K562 (cell line): Measurements from ENCODE around the gene ZSCAN5C. TPM values are rescaled to one million over a fixed set of nuclear protein-coding genes. Genes with fewer than 3 reads are reported as not detected.

Experiments
- DACH1 ChIP-seq: fragments of 450-650 bp; IDR thresholded peaks from 2 replicates; pipeline ENCODE4 v1.6.1; 2018; ENCODE audit not compliant: partially characterized antibody
- HLTF ChIP-seq: fragments of 450-650 bp; IDR thresholded peaks from 2 replicates; pipeline ENCODE4 v1.6.1; 2016
- HMGN3 ChIP-seq: IDR thresholded peaks from 2 replicates; pipeline ENCODE4 v1.6.1; 2011; ENCODE audit warnings: borderline replicate concordance, low read depth, mild to moderate bottlenecking, mixed read lengths, low read length; ENCODE audit not compliant: insufficient read length; ENCODE audit errors: extremely low read depth
- ILK ChIP-seq: fragments of 450-650 bp; IDR thresholded peaks from 2 replicates; pipeline ENCODE4 v1.6.1; 2016; ENCODE audit warnings: missing genetic modification characterization, low read depth, mild to moderate bottlenecking, missing compliant biosample characterization, moderate library complexity, borderline replicate concordance
- KDM5B ChIP-seq: fragments of 200-600 bp; sonication (generic); IDR thresholded peaks from 2 replicates; pipeline ENCODE4 v1.6.1; 2012; ENCODE audit warnings: low read depth, mild to moderate bottlenecking, moderate library complexity, low read length, control low read depth, inconsistent platforms; ENCODE audit not compliant: insufficient replicate concordance
- NR3C1 ChIP-seq: sonication (generic); formaldehyde crosslinking; IDR thresholded peaks from 2 replicates; pipeline ENCODE4 v1.8.1; 2022; ENCODE audit warnings: missing genetic modification reagents
- RAD21 ChIP-seq, 2 experiments: fragments of 250-450 bp in 1 of 2; fragments of 450-650 bp in 1 of 2; sonication (Bioruptor Pico) in 1 of 2; formaldehyde crosslinking in 1 of 2; IDR thresholded peaks in 1 of 2; conservative IDR thresholded peaks in 1 of 2; 2 replicates each; pipeline versions ENCODE4 v1.4.0 to v1.8.0; 2020 to 2022; ENCODE audit warnings: mild to moderate bottlenecking in 2 of 2, moderate library complexity in 1 of 2
- TCF3 ChIP-seq: sonication (generic); formaldehyde crosslinking; IDR thresholded peaks from 2 replicates; pipeline ENCODE4 v1.4.0; 2020; ENCODE audit warnings: mild to moderate bottlenecking, missing genetic modification reagents
- ZBTB33 ChIP-seq: sonication (generic); formaldehyde crosslinking; IDR thresholded peaks from 2 replicates; pipeline ENCODE4 v1.8.1; 2023; ENCODE audit warnings: mild to moderate bottlenecking, missing genetic modification reagents
- ZFPM2 ChIP-seq: fragments of 250-450 bp; sonication (Bioruptor Pico); IDR thresholded peaks from 2 replicates; pipeline ENCODE4 v1.5.1; 2022; ENCODE audit warnings: mild to moderate bottlenecking
- ZKSCAN1 ChIP-seq: fragments of 150-350 bp; IDR thresholded peaks from 2 replicates; pipeline ENCODE4 v1.6.1; 2016; ENCODE audit warnings: low read depth, low read length
- ZNF263 ChIP-seq: sonication (generic); formaldehyde crosslinking; IDR thresholded peaks from 2 replicates; pipeline ENCODE4 v1.8.0; 2022; ENCODE audit warnings: mild to moderate bottlenecking, missing genetic modification reagents, borderline replicate concordance
- ZNF280A ChIP-seq: fragments of 450-650 bp; IDR thresholded peaks from 2 replicates; pipeline ENCODE4 v1.6.1; 2018; ENCODE audit warnings: mild to moderate bottlenecking, low read depth; ENCODE audit not compliant: partially characterized antibody
- ZNF316 ChIP-seq: fragments of 450-650 bp; IDR thresholded peaks from 2 replicates; pipeline ENCODE4 v1.6.1; 2016
- polyA plus RNA-seq, 8 experiments: library from polyadenylated mRNA; depleted of rRNA in 4 of 8; stranded (reverse) in 5 of 8; unstranded in 3 of 8; fragments of >200 nt; fragmentation: Nextera tagmentation in 2 of 8; fragmentation: Illumina TruSeq in 1 of 8; extraction: Ambion mirVana in 2 of 8; extraction: Trizol in 1 of 8; gene quantifications; 2 replicates each; pipeline versions ENCODE4 v1.2.1 to v1.2.3, GENCODE V29; 2011 to 2014; ENCODE audit warnings: inconsistent platforms in 1 of 8, missing spikeins in 1 of 8
- total RNA-seq, 7 experiments: library from RNA; depleted of rRNA in 6 of 7; stranded (reverse); fragments of >200 nt in 6 of 7; fragmentation: Illumina TruSeq in 2 of 7; extraction: Trizol in 2 of 7; gene quantifications; 2 replicates each; pipeline versions ENCODE4 v1.2.1 to v1.2.3, GENCODE V29; 2011 to 2021; ENCODE audit warnings: low replicate concordance in 1 of 7
- TF ChIP-seq, protein P1 (sequence below), 2 experiments: fragments of 450-650 bp in 1 of 2; IDR thresholded peaks; 2 replicates each; pipeline ENCODE4 v1.6.1; 2011 to 2017; ENCODE audit warnings: low read depth in 2 of 2, antibody characterized with exemption in 1 of 2, borderline replicate concordance in 1 of 2, low read length in 1 of 2, mild to moderate bottlenecking in 1 of 2, mixed read lengths in 1 of 2; ENCODE audit not compliant: control insufficient read depth in 1 of 2

ZSCAN5C gene
- total and polyA plus RNA-seq, 9 of the 15 experiments (the other 6 are each of a cell fraction or from before 2014, with no cell fraction given) = 0.07 TPM; not detected in 8

DNA sequence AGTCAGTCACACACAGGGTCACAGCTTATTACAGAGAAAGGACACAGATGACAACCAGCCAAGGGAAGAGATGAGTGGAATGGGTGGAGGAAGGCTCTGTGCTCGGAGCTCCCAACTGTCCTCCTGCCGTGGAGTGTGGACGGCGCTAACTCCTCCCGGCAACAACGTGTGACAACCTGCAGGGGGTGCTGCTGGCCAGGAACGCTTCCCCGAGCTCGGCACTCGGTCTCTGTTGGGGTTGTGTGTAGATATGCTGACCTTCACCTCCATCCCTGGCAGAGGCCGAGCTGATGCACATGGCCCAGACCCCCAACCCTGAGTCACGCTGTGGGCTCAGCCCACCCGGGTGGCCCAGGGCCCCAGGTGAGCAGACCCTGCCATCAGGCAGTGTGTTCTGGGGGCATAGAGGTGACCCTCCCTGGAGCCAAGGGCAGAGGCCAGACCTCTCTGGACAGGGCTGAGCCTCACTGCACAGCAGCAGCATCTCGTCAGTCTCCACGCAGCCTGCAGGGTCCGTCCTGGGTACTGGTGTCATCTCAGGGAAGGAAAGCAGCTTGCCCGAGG is 46.9 kb upstream of the ZSCAN5C start (continued):
- TF ChIP-seq ILK (tag) = no peak
- TF ChIP-seq ZKSCAN1 = no peak
- TF ChIP-seq HLTF = no peak
- TF ChIP-seq DACH1 = no peak
- TF ChIP-seq, protein P1, sequence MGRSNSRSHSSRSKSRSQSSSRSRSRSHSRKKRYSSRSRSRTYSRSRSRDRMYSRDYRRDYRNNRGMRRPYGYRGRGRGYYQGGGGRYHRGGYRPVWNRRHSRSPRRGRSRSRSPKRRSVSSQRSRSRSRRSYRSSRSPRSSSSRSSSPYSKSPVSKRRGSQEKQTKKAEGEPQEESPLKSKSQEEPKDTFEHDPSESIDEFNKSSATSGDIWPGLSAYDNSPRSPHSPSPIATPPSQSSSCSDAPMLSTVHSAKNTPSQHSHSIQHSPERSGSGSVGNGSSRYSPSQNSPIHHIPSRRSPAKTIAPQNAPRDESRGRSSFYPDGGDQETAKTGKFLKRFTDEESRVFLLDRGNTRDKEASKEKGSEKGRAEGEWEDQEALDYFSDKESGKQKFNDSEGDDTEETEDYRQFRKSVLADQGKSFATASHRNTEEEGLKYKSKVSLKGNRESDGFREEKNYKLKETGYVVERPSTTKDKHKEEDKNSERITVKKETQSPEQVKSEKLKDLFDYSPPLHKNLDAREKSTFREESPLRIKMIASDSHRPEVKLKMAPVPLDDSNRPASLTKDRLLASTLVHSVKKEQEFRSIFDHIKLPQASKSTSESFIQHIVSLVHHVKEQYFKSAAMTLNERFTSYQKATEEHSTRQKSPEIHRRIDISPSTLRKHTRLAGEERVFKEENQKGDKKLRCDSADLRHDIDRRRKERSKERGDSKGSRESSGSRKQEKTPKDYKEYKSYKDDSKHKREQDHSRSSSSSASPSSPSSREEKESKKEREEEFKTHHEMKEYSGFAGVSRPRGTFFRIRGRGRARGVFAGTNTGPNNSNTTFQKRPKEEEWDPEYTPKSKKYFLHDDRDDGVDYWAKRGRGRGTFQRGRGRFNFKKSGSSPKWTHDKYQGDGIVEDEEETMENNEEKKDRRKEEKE (IDR thresholded peaks at IDR 0.05; ENCODE audit: borderline replicate concordance in 1 of 2, control insufficient read depth in 1 of 2, low read depth in 2 of 2, low read length in 1 of 2) = no peak
- no peak for TF ChIP-seq HMGN3
- TF ChIP-seq ZFPM2 = no peak
- TF ChIP-seq KDM5B = no peak
- peak; percentile 35 to 60; a peak in 3 of 4 replicates for TF ChIP-seq RAD21 (CRISPR knock-in tag; conservative IDR thresholded peaks at IDR 0.05 in 1 of 2, IDR thresholded peaks at IDR 0.05 in 1 of 2)
- TF ChIP-seq ZNF316 = no peak
- TF ChIP-seq TCF3 (CRISPR knock-in tag) = no peak
- TF ChIP-seq ZNF263 (CRISPR knock-in tag) = peak; percentile 83
- TF ChIP-seq ZBTB33 (CRISPR knock-in tag) = peak; percentile 94
- no peak for TF ChIP-seq ZNF280A
- no peak for TF ChIP-seq NR3C1 (CRISPR knock-in tag)
